Nephron progenitor cell (in vitro differentiated cells): ENCODE results near the gene NHS.

Experiments
- DNase-seq: peaks from one replicate; pipeline ENCODE4 v3.0.0; 2021
- H3K27ac Mint-ChIP-seq: 2 replicates; pipeline ENCODE4 v1.8.0; 2021; ENCODE audit warnings: mild to moderate bottlenecking, moderate library complexity, mixed read lengths
- H3K27me3 Mint-ChIP-seq: 2 replicates; pipeline ENCODE4 v1.8.0; 2021; ENCODE audit warnings: mild to moderate bottlenecking, low read depth, mixed read lengths; ENCODE audit not compliant: poor library complexity
- H3K36me3 Mint-ChIP-seq: 2 replicates; pipeline ENCODE4 v1.8.0; 2021; ENCODE audit warnings: low read depth, mixed read lengths
- H3K4me1 Mint-ChIP-seq: 2 replicates; pipeline ENCODE4 v1.8.0; 2021; ENCODE audit warnings: mixed read lengths
- H3K4me3 Mint-ChIP-seq: 2 replicates; pipeline ENCODE4 v1.8.0; 2021; ENCODE audit warnings: mild to moderate bottlenecking, moderate library complexity, mixed read lengths
- H3K9me3 Mint-ChIP-seq: 2 replicates; pipeline ENCODE4 v1.8.0; 2021; ENCODE audit warnings: mild to moderate bottlenecking, moderate library complexity, mixed read lengths
- CTCF ChIP-seq: fragments of 200-600 bp; sonication (generic); IDR thresholded peaks from 2 replicates; pipeline ENCODE4 v1.5.0; 2021; ENCODE audit warnings: antibody characterized with exemption

NHS gene

GRCh38 chrX:17485391-17485790 is 110.4 kb downstream of the NHS start:
- H3K4me3 Mint-ChIP-seq: no peak overlapping the region
- H3K36me3 Mint-ChIP-seq: peaks cover 6% of the 10 kb centered on the region
- TF ChIP-seq CTCF: no peak
- peaks cover 10% of the 10 kb centered on the region for H3K4me1 Mint-ChIP-seq
- no peaks in the 10 kb centered on the region for H3K27me3 Mint-ChIP-seq
- H3K27ac Mint-ChIP-seq: no peak overlapping the region
- DNase-seq: no peak
- H3K9me3 Mint-ChIP-seq: peaks cover 13% of the 10 kb centered on the region

GRCh38 chrX:17488036-17488435 is 113.0 kb downstream of the NHS start:
- no peak for DNase-seq
- Mint-ChIP-seq H3K27ac (peak overlapping the region; percentile 58), H3K9me3 (peaks cover 37% of the 10 kb centered on the region), H3K27me3 (no peaks in the 10 kb centered on the region), H3K36me3 (peaks cover 29% of the 10 kb centered on the region), H3K4me3 (no peak overlapping the region), H3K4me1 (no peaks in the 10 kb centered on the region)
- no peak for TF ChIP-seq CTCF

- Mint-ChIP-seq H3K27ac (no peak overlapping the region), H3K36me3 (peaks cover 29% of the 10 kb centered on the region), H3K4me3 (no peak overlapping the region), H3K4me1 (peaks cover 31% of the 10 kb centered on the region), H3K9me3 (peaks cover 36% of the 10 kb centered on the region), H3K27me3 (no peaks in the 10 kb centered on the region)
- TF ChIP-seq CTCF: no peak
- no peak for DNase-seq
Observed at GRCh38 chrX:17494216-17494615, 119.2 kb downstream of the NHS start.

- no peaks in the 10 kb centered on the region for H3K27me3 Mint-ChIP-seq
- no peak overlapping the region for H3K27ac Mint-ChIP-seq
- H3K4me1 Mint-ChIP-seq: peaks cover 39% of the 10 kb centered on the region
- DNase-seq: no peak
- no peak overlapping the region for H3K4me3 Mint-ChIP-seq
- peaks cover 24% of the 10 kb centered on the region for H3K36me3 Mint-ChIP-seq
- H3K9me3 Mint-ChIP-seq: peaks cover 27% of the 10 kb centered on the region
- no peak for TF ChIP-seq CTCF
Observed at GRCh38 chrX:17495052-17495451, 120.1 kb downstream of the NHS start.

- peaks cover 12% of the 10 kb centered on the region for H3K36me3 Mint-ChIP-seq
- no peaks in the 10 kb centered on the region for H3K27me3 Mint-ChIP-seq
- peaks cover 14% of the 10 kb centered on the region for H3K9me3 Mint-ChIP-seq
- no peak overlapping the region for H3K27ac Mint-ChIP-seq
- peaks cover 51% of the 10 kb centered on the region for H3K4me1 Mint-ChIP-seq
- TF ChIP-seq CTCF: no peak
- DNase-seq: no peak
- H3K4me3 Mint-ChIP-seq: no peak overlapping the region
Observed at GRCh38 chrX:17496407-17496806, 121.4 kb downstream of the NHS start.

GRCh38 chrX:17497193-17497592 is 122.2 kb downstream of the NHS start:
- no peak for DNase-seq
- Mint-ChIP-seq H3K27me3 (no peaks in the 10 kb centered on the region), H3K4me1 (peaks cover 57% of the 10 kb centered on the region), H3K27ac (no peak overlapping the region), H3K36me3 (peaks cover 7% of the 10 kb centered on the region), H3K4me3 (no peak overlapping the region), H3K9me3 (peaks cover 7% of the 10 kb centered on the region)
- TF ChIP-seq CTCF: no peak
